SK-N-SH treated with all-trans-retinoic acid at 6 μM for 48 hours (cell line): ENCODE data around the gene NCAM1.

Source experiments
- ATAC-seq: fragments of 200-7000 bp; cut with Tn5 transposase; 3 replicates; pipeline ENCODE4 v1.9.1; 2020; ENCODE audit warnings: mild to moderate bottlenecking, moderate library complexity
- ARNTL ChIP-seq: fragments of 450-650 bp; formaldehyde crosslinking; IDR thresholded peaks from 2 replicates; pipeline ENCODE4 v1.5.0; 2020; ENCODE audit warnings: low read depth, mild to moderate bottlenecking, moderate library complexity, borderline replicate concordance
- BACH2 ChIP-seq: fragments of 250-450 bp; sonication (Bioruptor Pico); IDR thresholded peaks from 2 replicates; pipeline ENCODE4 v1.9.0; 2021; ENCODE audit warnings: mild to moderate bottlenecking, borderline replicate concordance
- CSDC2 ChIP-seq: fragments of 250-450 bp; sonication (Bioruptor Pico); IDR thresholded peaks from 2 replicates; pipeline ENCODE4 v1.5.0; 2020; ENCODE audit warnings: mild to moderate bottlenecking, moderate library complexity
- ESRRG ChIP-seq: fragments of 250-450 bp; sonication (Bioruptor Pico); IDR thresholded peaks from 2 replicates; pipeline ENCODE4 v1.6.1; 2021; ENCODE audit warnings: mild to moderate bottlenecking
- GLIS3 ChIP-seq: fragments of 250-450 bp; sonication (Bioruptor Pico); IDR thresholded peaks from 2 replicates; pipeline ENCODE4 v1.5.0; 2020; ENCODE audit warnings: mild to moderate bottlenecking, moderate library complexity
- ISL1 ChIP-seq: fragments of 250-450 bp; sonication (Bioruptor Pico); IDR thresholded peaks from 2 replicates; pipeline ENCODE4 v2.1.2; 2022; ENCODE audit warnings: mild to moderate bottlenecking, moderate library complexity
- OSR1 ChIP-seq: fragments of 250-450 bp; sonication (Bioruptor Pico); IDR thresholded peaks from 2 replicates; pipeline ENCODE4 v1.8.0; 2022; ENCODE audit warnings: moderate library complexity, mild to moderate bottlenecking, inconsistent platforms
- PATZ1 ChIP-seq: fragments of 250-450 bp; sonication (Bioruptor Pico); IDR thresholded peaks from 2 replicates; pipeline ENCODE4 v1.8.0; 2020; ENCODE audit warnings: mild to moderate bottlenecking, moderate library complexity, borderline replicate concordance
- PPARA ChIP-seq: fragments of 250-450 bp; sonication (Bioruptor Pico); IDR thresholded peaks from 2 replicates; pipeline ENCODE4 v1.5.0; 2020; ENCODE audit warnings: mild to moderate bottlenecking, borderline replicate concordance
- RARB ChIP-seq: fragments of 250-450 bp; sonication (Bioruptor Pico); IDR thresholded peaks from 2 replicates; pipeline ENCODE4 v1.8.0; 2021; ENCODE audit warnings: mild to moderate bottlenecking, moderate library complexity
- SNAI2 ChIP-seq: fragments of 250-450 bp; sonication (Bioruptor Pico); IDR thresholded peaks from 2 replicates; pipeline ENCODE4 v1.5.0; 2020; ENCODE audit warnings: mild to moderate bottlenecking, moderate library complexity
- TCF4 ChIP-seq: fragments of 250-450 bp; sonication (Bioruptor Pico); IDR thresholded peaks from 2 replicates; pipeline ENCODE4 v1.8.0; 2021; ENCODE audit warnings: mild to moderate bottlenecking, moderate library complexity, borderline replicate concordance
- TOX ChIP-seq: fragments of 250-450 bp; sonication (Bioruptor Pico); IDR thresholded peaks from 2 replicates; pipeline ENCODE4 v1.8.0; 2021; ENCODE audit warnings: mild to moderate bottlenecking, moderate library complexity, borderline replicate concordance
- ZFP3 ChIP-seq: fragments of 250-450 bp; sonication (Bioruptor Pico); IDR thresholded peaks from 2 replicates; pipeline ENCODE4 v1.5.0; 2020; ENCODE audit warnings: mild to moderate bottlenecking, moderate library complexity
- ZFP30 ChIP-seq: fragments of 450-650 bp; formaldehyde crosslinking; IDR thresholded peaks from 2 replicates; pipeline ENCODE4 v1.5.0; 2022; ENCODE audit warnings: mild to moderate bottlenecking, moderate library complexity
- ZNF565 ChIP-seq: fragments of 450-650 bp; formaldehyde crosslinking; conservative IDR thresholded peaks from 2 replicates; pipeline ENCODE4 v1.5.0; 2020; ENCODE audit warnings: low read depth, mild to moderate bottlenecking, moderate library complexity
- ZNF70 ChIP-seq: fragments of 450-650 bp; formaldehyde crosslinking; IDR thresholded peaks from 2 replicates; pipeline ENCODE4 v1.5.0; 2020; ENCODE audit warnings: mild to moderate bottlenecking, moderate library complexity
- ZNF8 ChIP-seq: fragments of 450-650 bp; formaldehyde crosslinking; IDR thresholded peaks from 2 replicates; pipeline ENCODE4 v1.5.0; 2020; ENCODE audit warnings: mild to moderate bottlenecking, moderate library complexity
- TF ChIP-seq, protein P1 (sequence below): fragments of 250-450 bp; sonication (Bioruptor Pico); IDR thresholded peaks from 2 replicates; pipeline ENCODE4 v1.8.0; 2021; ENCODE audit warnings: low read depth, mild to moderate bottlenecking, moderate library complexity, borderline replicate concordance
- TF ChIP-seq, protein P2 (sequence below): fragments of 250-450 bp; sonication (Bioruptor Pico); IDR thresholded peaks from 2 replicates; pipeline ENCODE4 v1.5.0; 2020; ENCODE audit warnings: mild to moderate bottlenecking, moderate library complexity
- TF ChIP-seq, protein P3 (sequence below): fragments of 250-450 bp; sonication (Bioruptor Pico); IDR thresholded peaks from 2 replicates; pipeline ENCODE4 v1.5.1; 2020; ENCODE audit warnings: low read depth, mild to moderate bottlenecking, moderate library complexity
- TF ChIP-seq, protein P4 (sequence below): fragments of 250-450 bp; sonication (Bioruptor Pico); IDR thresholded peaks from 2 replicates; pipeline ENCODE4 v1.5.1; 2021; ENCODE audit warnings: mild to moderate bottlenecking, moderate library complexity

NCAM1 gene

GRCh38 chr11:113096648-113097047, 135.4 kb downstream of the NCAM1 start:
- no peak for ATAC-seq
- TF ChIP-seq ZFP3 (CRISPR knock-in tag) = no peak
- TF ChIP-seq, protein P1, sequence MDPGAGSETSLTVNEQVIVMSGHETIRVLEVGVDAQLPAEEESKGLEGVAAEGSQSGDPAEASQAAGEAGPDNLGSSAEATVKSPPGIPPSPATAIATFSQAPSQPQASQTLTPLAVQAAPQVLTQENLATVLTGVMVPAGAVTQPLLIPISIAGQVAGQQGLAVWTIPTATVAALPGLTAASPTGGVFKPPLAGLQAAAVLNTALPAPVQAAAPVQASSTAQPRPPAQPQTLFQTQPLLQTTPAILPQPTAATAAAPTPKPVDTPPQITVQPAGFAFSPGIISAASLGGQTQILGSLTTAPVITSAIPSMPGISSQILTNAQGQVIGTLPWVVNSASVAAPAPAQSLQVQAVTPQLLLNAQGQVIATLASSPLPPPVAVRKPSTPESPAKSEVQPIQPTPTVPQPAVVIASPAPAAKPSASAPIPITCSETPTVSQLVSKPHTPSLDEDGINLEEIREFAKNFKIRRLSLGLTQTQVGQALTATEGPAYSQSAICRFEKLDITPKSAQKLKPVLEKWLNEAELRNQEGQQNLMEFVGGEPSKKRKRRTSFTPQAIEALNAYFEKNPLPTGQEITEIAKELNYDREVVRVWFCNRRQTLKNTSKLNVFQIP (CRISPR knock-in tag) = no peak
- TF ChIP-seq TCF4 (CRISPR knock-in tag) = no peak
- TF ChIP-seq ESRRG (CRISPR knock-in tag) = no peak
- TF ChIP-seq RARB (CRISPR knock-in tag) = no peak
- TF ChIP-seq CSDC2 (CRISPR knock-in tag) = no peak
- TF ChIP-seq TOX (CRISPR knock-in tag) = no peak
- no peak for TF ChIP-seq ZNF565 (CRISPR knock-in tag)
- TF ChIP-seq PATZ1 (CRISPR knock-in tag) = no peak
- TF ChIP-seq GLIS3 (CRISPR knock-in tag) = no peak
- TF ChIP-seq PPARA (CRISPR knock-in tag) = no peak
- no peak for TF ChIP-seq SNAI2 (CRISPR knock-in tag)
- TF ChIP-seq OSR1 (CRISPR knock-in tag) = no peak
- no peak for TF ChIP-seq ZFP30 (CRISPR knock-in tag)
- no peak for TF ChIP-seq BACH2 (CRISPR knock-in tag)
- no peak for TF ChIP-seq ARNTL (CRISPR knock-in tag)
- TF ChIP-seq, protein P2, sequence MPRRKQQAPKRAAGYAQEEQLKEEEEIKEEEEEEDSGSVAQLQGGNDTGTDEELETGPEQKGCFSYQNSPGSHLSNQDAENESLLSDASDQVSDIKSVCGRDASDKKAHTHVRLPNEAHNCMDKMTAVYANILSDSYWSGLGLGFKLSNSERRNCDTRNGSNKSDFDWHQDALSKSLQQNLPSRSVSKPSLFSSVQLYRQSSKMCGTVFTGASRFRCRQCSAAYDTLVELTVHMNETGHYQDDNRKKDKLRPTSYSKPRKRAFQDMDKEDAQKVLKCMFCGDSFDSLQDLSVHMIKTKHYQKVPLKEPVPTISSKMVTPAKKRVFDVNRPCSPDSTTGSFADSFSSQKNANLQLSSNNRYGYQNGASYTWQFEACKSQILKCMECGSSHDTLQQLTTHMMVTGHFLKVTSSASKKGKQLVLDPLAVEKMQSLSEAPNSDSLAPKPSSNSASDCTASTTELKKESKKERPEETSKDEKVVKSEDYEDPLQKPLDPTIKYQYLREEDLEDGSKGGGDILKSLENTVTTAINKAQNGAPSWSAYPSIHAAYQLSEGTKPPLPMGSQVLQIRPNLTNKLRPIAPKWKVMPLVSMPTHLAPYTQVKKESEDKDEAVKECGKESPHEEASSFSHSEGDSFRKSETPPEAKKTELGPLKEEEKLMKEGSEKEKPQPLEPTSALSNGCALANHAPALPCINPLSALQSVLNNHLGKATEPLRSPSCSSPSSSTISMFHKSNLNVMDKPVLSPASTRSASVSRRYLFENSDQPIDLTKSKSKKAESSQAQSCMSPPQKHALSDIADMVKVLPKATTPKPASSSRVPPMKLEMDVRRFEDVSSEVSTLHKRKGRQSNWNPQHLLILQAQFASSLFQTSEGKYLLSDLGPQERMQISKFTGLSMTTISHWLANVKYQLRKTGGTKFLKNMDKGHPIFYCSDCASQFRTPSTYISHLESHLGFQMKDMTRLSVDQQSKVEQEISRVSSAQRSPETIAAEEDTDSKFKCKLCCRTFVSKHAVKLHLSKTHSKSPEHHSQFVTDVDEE (CRISPR knock-in tag) = no peak
- TF ChIP-seq, protein P3, sequence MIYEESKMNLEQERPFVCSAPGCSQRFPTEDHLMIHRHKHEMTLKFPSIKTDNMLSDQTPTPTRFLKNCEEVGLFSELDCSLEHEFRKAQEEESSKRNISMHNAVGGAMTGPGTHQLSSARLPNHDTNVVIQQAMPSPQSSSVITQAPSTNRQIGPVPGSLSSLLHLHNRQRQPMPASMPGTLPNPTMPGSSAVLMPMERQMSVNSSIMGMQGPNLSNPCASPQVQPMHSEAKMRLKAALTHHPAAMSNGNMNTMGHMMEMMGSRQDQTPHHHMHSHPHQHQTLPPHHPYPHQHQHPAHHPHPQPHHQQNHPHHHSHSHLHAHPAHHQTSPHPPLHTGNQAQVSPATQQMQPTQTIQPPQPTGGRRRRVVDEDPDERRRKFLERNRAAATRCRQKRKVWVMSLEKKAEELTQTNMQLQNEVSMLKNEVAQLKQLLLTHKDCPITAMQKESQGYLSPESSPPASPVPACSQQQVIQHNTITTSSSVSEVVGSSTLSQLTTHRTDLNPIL (CRISPR knock-in tag) = no peak

- TF ChIP-seq, protein P3 (CRISPR knock-in tag) = no peak
- no peak for TF ChIP-seq ZNF70 (CRISPR knock-in tag)
- TF ChIP-seq ZFP30 (CRISPR knock-in tag) = no peak
- TF ChIP-seq ISL1 (CRISPR knock-in tag) = no peak
- TF ChIP-seq, protein P1 (CRISPR knock-in tag) = no peak
- TF ChIP-seq ZNF8 (CRISPR knock-in tag) = no peak
- TF ChIP-seq, protein P4, sequence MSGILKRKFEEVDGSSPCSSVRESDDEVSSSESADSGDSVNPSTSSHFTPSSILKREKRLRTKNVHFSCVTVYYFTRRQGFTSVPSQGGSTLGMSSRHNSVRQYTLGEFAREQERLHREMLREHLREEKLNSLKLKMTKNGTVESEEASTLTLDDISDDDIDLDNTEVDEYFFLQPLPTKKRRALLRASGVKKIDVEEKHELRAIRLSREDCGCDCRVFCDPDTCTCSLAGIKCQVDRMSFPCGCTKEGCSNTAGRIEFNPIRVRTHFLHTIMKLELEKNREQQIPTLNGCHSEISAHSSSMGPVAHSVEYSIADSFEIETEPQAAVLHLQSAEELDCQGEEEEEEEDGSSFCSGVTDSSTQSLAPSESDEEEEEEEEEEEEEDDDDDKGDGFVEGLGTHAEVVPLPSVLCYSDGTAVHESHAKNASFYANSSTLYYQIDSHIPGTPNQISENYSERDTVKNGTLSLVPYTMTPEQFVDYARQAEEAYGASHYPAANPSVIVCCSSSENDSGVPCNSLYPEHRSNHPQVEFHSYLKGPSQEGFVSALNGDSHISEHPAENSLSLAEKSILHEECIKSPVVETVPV = no peak
- no peak for TF ChIP-seq BACH2 (CRISPR knock-in tag)
- TF ChIP-seq, all 23 proteins: peak for 0
- no peak for ATAC-seq
Measured at GRCh38 chr11:113103932-113104690, 142.9 kb downstream of the NCAM1 start.
